SHP77 (cell line): ENCODE results near the gene LBHD2.
"Not testable (repeated sequence)": the region's sequence is repeated elsewhere in the genome, so short reads cannot be mapped to it uniquely, and the experiment has no call there.

Source experiments
- DNase-seq, 2 experiments: peaks; one replicate each; lab custom pipeline; 2025; lab: John Stamatoyannopoulos, UW

LBHD2 gene

DNA sequence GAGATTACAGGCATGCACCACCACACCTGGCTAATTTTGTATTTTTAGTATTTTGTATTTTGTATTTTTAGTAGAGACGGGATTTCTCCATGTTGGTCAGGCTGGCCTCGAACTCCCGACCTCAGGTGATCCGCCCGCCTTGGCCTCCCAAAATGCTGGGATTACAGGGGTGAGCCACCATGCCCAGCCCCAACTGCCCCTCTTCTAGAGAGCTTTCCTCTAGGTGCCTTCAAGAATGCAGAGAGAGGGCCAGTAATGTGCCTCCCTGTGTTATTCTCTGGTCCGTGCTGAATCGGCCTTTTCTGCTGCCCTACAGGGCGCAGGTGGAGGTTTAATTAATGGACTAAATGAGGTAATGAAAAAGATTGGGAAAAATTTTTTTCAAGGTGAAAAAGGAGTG lies 35.5 kb downstream of the LBHD2 start:
- DNase-seq = not testable (repeated sequence)

DNA sequence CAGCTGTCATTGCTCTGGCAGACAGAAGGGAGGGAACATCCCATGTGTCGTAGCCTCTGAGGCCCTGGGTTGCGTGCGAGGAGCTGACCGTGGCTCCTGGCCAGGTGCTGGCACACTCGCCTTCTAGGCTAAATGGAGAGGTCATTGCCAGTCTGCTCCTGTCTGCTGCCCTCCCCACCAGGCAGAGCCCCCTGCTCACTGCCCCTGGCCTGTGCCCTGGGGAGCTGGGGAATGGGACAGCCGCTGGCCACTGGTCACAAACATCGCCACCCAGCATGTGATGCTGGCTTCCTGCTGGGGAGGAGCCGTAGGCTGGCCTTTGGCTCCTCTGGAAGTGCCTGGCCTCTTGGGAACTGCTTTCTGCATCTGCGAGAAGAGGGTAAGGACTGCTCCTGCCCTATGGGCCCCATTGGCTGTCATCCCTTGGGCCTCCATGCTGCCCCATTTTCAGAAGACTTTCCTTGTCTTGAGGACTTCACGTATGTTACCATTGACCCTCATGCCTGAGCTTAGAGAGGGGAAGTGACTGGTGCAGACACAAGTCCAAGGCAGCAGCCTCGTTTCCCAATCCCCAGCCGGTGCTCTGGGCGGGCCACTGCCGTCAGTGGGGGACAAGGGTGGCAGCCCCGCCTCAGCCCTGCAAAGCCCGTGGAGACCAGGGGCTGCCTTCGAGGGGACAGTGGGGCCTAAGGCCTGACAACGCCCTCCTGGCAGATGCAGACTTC lies 37.3 kb downstream of the LBHD2 start:
- DNase-seq = peak; percentile 55 to 82

DNA sequence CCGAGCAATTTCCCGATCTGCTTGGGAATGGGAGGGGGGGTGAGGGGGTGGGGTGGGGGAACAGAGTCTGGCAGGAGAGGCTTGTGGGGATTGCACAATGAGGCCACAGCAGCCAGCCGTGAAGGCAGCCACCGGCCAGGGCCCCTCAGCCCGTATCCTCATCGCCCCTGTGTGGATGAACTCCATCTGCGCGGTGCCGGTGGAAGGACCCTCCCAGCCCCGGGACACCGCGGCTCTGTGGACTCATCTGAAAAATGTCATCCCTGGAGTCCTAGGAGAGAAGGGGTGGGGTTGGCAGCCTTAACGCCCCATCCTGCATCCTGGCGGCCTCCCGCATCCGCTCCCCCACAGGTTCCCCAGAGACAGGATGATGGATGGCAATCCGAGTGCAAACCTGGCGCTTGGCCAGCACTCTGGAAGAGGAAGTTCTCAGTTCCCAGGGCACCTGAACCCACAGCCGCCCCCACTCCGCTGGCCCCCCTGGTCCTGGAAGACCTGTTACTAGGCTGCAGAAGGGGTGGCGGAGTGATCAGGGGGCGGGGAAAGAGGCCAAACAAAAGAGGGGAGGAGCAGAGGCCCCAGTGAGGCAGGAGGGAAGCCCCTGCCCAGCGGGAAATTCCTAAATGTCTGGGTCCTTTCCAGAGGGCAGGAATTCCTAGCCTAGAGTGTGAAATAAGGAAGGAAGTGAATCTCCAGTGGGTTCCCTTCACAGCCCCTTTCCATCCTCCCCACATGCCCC lies 38.0 kb downstream of the LBHD2 start:
- peak; percentile 92 to 94 for DNase-seq

DNA sequence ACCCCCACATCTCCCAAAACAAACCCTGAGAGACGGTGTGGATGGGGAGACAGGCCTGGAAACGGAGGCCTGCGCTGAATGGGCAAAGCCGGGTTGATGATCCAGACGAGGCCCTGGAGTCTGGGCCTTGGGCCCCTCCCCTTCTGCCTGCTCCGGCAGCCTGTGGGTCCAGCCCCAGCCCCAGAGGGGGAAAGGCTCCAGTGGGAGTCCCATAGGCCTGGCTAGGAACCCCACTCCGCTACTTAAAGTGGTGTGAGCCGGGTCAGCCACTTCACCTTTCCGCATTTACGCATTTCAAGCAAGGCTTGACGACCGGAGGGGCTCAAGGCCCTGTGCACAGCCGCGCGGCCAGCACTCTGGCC lies 38.6 kb downstream of the LBHD2 start:
- DNase-seq = peak; percentile 48 to 62

DNA sequence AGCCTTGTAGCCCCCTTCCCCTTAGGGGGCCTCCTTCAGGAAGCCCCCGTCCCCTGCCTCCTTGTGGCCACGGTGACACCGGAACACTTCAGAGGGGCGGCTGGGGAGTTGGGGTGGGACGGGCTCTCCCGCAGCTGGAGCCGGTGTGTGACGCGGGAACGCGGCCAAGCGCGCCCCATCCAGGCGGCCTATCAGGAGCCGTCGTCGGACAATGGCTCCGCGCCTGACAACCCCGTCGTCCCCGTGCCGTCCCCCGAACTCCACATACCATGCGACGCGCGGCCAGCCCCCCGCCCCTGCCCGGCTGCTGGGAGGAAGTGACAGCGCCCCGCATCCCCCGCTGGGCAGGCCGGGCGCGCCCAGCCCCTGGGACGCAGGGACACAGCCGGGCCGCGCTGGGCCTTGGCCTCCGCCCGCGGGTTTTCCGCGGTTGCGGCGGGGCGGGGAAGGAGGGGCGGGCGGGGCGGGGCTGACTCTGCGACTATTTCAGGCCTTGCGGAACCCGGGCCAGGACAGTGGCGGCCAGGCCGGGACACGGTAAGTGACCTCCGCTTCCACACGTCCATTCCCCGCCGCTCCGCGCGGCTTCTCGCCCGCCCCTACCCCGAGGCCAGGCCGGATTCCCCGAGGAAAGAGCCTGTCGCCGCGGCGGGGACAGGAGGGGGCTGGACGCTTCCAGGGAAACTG lies 39.1 kb downstream of the LBHD2 start, which contains the start of gene TNFAIP2:
TSS of gene TNFAIP2 (plus strand) at position 515 of the 687 bp plus-strand sequence. CDS start 2,997 bp downstream, outside the sequence.
- DNase-seq = peak in 1 of 2 experiments; percentile 36

DNA sequence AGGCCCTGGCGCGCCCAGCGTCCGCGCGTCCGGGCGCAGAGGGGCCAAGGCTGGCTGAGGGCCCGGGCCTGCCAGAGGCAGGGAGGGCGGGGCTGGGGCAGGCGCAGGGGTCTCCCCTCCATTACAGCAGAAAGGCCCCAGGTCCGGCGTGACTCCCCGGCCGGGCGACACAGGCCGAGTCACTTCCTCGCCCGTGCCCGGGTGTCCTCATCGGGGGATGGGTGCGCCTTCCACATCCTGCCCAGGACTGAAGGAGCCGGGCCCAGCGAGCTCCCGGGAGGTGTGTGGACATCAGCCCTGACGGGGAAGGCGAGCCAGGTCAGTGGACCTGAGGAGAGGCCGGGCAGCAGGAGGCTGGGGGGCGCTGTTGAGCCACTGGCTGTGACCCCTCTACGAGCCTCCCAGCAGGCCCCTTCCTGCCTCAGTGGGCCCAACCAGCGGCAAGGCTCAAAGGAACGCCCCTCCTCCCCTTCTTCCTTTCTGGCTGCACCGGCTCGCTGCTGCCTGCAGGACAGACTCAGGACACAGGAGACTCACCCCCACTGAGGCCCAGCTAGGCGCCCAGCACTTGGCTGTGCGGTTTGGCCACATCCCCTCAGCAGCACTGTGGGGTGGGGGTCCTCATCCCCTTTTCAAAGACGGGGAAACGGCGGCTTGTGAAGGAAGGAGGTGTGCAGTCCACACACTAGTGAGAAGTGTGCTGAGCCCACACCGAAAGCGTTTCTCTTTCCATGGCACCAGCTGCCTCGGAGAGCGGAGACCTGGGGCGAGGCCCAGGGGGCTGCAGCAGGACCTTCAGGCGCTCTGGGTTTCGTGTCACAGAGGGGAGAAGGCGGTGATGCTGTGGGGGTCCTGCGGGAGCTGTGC lies 39.9 kb downstream of the LBHD2 start:
- no peak for DNase-seq

DNA sequence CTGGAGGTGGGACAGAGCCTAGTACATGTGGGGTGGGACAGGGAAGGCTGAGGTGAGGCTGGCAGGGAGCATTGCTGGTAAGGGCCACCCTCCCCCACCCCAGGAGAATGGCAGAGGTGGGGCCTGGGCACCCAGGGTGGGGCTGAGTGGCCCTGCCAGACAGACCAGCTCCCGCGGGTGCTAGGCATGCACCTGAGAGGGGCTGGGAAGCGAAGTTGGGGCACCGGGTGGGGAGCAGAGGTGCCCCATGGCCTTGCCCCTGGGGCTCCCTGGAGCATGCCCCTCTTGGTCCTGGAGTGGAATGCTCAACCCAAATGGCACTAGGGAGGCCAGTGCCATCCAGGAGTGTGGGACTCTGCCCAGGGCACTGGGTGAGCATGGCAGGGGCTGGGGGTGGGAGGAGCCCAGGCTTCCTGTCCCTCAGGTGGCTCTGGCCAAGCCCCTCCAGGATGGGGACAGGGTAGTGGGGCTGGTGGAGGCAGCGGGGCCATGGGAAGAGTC lies 40.5 kb downstream of the LBHD2 start:
- no peak for DNase-seq

DNA sequence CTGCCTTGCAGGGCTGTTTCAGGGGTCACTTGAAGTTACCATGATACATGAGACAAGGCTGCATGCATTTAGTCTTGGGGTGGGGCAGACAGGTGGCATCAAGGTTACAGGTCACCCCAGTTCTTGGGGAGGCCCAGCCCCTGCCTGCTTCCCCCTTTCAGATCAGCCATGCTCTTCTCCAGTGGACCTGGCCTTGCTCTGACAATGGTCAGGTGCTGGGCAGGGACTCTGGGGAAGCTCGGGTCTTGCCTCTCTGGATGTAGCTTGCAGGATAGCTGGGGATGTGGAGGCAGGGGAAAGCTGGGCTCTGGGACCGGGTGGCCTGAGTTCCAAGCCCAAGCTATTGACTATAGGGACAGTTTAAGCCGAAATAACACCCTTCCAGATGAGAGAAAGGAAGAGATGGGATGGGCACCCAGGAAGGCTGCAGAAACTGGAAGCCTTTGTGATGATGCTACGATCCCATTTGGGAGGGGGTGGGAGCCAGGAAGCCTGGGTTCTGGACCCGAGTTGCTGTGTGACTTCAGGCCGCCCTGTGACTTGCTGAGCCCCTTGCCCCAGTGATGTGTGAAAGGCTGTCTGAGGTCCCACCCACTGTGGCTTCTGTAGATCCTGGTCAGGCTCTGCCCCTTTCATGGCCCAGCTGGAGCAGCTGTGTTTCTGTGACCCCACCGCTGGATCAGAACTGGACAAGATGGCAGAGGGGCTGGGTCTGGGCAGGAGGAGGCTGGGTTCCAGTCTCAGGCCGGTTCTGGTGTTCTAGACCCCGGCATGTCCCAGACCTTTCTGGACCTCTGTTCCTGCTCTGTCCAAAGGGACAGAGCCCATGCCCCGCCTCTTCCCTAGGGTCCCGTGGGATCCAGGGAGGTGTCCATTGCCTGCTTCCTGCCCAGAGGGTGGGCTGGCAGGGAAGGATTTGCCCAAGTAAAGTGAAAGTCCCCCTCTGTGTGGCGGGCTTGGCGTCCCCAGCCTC lies 41.4 kb downstream of the LBHD2 start:
- DNase-seq = no peak

DNA sequence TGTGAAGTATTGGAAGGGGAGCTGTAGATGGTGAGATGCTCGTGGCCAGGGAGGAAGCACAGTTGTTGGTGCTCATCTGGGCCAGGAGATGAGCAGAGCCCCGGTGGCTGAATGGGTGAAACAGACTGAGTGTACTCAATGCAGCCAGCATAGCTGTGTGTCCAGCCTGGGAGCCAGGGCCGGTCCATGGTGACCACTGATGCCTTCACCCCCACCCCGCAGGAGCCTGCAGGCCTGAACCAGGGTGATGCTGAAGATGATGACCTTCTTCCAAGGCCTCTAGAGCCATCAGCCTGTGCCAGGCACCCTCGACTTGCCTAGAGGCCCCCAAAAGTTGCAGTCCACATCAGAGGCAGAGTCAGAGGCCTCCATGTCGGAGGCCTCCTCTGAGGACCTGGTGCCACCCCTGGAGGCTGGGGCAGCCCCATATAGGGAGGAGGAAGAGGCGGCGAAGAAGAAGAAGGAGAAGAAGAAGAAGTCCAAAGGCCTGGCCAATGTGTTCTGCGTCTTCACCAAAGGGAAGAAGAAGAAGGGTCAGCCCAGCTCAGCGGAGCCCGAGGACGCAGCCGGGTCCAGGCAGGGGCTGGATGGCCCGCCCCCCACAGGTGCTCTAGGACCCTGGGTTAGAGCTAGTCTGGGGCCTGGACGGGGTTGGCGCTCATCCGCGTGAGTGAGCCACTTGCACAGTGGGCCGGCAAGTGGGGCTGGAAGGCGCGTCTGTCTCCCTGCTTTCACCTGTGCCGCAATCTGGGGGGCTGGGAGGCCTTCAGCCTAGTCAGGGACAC lies 42.3 kb downstream of the LBHD2 start:
- no peak for DNase-seq

DNA sequence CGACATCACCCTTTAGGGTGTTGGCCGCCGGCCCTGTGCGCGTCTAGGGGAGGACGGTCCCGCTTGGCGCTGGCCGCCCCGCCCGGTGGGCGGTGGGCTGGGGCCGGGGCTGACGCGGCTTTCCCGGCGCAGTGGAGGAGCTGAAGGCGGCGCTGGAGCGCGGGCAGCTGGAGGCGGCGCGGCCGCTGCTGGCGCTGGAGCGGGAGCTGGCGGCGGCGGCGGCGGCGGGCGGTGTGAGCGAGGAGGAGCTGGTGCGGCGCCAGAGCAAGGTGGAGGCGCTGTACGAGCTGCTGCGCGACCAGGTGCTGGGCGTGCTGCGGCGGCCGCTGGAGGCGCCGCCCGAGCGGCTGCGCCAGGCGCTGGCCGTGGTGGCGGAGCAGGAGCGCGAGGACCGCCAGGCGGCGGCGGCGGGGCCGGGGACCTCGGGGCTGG lies 42.9 kb downstream of the LBHD2 start:
- DNase-seq = no peak

DNA sequence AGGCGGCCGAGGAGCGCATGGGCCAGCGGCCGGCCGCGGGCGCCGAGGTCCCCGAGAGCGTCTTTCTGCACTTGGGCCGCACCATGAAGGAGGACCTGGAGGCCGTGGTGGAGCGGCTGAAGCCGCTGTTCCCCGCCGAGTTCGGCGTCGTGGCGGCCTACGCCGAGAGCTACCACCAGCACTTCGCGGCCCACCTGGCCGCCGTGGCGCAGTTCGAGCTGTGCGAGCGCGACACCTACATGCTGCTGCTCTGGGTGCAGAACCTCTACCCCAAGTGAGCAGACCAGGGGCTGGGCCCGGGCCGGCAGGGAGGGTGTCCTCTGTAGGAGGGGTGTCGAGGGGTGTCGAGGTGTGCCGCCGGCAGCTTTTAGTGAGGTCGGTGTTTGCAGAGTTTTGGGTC lies 43.3 kb downstream of the LBHD2 start:
- no peak for DNase-seq

DNA sequence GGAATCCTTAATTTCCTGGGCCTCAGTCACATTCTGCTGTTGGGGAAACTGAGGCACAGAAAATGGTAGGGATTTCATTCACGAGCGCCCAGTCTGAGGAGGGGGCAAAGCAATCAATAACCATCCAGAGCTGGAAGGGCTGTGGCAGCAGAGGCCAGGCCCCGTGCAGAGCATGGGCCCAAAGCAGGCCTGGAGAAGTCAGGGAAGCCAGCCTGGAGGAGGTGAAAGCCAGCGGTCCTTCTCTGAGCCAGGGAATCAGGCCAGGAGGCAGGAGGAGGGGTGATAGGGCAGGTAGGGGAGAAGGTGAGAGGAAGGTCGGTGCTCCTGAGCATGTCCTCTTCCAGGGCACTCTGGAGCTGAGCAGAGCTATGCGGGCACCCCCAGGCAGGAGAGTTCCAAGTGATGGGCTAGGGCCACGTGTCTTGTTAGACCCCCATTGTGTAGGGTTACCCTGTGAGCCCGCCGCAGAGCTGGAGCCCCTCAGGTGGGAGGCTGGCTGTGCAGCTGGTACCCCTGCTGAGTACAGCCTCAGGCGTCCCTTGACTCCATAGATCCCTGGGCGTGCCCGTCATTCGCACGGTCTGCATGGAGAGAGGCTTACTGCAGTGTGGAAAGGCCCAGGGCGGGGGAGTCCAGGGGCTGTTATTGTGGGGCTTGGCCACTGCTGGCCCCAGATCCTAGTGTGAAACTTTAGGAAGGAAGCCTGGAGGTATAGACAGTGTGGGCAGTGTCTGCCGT lies 44.0 kb downstream of the LBHD2 start:
- no peak for DNase-seq

DNA sequence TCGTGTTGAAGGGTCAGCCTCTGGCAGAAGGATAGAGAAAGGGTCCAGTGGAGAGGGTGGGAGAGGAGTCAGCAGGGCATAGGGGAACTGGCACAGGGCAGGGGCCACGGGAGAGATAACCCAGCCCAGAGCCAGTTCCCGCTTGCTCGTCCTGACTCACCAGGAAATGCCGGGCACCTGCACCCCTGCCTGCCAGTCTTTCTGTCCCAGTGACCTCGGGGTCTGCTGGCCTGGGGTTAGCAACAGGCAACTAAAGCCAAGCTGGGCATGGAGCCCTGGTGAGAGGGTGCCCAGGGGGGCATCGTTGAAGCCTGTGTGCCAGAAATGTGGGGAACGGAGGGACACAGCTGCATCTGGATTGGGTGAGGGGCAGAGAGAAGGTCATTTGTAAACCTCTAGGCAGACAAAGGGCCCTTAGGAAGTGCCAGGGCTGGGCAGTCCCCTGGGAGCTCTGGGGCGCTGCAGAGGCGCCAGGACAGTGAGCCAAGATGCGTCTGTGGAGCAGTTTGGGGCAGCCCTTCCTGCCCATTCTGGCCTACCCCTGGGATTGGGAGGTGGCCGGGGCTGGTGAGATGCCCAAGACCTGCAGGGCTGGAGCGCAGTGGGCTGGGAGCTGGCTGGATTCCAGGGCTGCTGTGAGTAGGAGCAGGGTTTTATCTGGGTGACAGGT lies 44.8 kb downstream of the LBHD2 start:
- DNase-seq = no peak

DNA sequence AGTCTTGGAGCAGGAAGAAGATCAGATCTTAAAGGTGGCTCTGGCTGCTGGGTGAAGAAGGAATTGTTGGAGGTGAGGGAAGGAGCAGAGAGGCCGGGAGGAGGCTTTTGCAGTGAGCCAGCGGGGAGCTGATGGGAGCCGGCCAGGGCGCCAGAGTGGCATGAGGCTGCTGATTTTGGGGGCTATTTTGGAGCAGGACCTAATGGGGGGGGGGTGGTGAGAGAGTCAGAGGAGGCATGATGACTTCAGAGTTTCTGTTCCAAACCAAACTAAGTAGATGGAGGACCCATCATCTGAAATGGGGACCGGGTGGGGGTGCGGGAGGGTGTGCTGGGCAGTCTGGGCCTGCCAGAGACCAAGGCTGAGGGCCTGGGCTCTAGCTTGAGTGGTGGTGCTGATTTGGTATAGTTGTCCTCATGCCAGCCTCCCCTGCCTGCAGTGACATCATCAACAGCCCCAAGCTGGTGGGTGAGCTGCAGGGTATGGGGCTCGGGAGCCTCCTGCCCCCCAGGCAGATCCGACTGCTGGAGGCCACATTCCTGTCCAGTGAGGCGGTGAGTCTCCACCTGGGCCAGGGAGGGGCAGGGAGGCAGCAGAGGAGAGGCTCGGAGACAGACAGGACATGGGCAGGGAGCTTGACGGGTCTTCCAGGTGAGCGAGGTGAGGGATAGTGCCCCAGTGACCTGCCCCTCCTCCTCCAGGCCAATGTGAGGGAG lies 45.4 kb downstream of the LBHD2 start:
- no peak for DNase-seq

DNA sequence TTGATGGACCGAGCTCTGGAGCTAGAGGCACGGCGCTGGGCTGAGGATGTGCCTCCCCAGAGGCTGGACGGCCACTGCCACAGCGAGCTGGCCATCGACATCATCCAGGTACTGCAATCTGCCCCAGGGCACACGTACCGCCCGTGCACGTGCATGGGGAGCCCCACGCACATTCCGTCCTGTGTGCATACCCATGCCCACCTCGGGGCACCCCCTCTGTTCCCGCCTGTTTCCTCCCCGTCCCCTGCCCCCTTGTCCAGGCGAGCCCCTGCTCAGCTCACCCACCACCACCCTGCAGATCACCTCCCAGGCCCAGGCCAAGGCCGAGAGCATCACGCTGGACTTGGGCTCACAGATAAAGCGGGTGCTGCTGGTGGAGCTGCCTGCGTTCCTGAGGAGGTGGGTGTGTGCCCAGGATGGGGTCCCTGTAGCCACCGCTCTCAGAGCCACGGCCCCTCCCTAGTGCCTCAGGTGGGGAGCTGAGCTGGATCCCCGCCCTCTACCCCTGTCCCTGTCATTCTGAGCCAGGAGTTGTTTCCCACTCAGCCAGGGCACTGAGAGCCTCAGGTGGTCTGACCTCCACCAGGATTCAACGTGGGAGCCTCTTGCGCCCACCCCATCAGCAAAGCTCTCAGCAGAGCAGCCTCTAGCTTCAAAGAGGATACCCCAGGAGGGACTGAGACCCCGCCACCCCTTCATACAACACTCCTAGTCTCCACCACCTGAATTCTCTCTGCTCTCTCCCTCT lies 46.2 kb downstream of the LBHD2 start:
- no peak for DNase-seq

DNA sequence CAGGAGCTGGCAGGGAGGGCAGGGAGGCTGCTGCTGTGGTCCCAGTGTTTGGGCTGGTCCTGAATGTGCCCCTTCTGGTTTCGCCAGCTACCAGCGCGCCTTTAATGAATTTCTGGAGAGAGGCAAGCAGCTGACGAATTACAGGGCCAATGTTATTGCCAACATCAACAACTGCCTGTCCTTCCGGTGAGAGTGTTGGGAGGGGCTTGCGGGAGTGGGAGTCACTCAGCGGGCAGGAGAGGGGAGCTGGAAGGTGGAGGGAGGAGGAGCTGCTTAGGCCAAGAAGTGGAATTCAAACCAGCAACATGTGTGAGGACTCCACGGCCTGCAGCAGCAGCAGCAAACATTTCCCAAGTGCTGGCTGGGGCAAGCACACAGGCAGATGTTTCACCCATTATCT lies 47.0 kb downstream of the LBHD2 start:
- no peak for DNase-seq

DNA sequence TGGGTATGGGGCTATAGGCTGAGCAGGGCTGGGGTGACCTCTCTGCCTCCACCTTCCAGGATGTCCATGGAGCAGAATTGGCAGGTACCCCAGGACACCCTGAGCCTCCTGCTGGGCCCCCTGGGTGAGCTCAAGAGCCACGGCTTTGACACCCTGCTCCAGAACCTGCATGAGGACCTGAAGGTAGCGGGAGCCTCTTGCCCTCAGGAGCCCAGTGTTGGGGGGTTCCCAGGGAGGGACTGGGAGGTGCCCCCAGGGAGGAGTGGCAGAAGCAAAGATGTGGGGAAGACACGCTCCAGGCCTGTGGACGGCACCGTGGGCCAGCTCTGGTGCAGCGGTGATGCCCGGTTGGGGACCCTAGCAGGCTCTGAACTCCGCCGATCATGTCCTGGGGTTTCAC lies 47.6 kb downstream of the LBHD2 start:
- no peak for DNase-seq
